ENCODE data around the gene NUFIP2.
"Not testable (repeated sequence)": the region's sequence is repeated elsewhere in the genome, so short reads cannot be mapped to it uniquely, and the experiment has no call there.

The NUFIP2 gene

DNA sequence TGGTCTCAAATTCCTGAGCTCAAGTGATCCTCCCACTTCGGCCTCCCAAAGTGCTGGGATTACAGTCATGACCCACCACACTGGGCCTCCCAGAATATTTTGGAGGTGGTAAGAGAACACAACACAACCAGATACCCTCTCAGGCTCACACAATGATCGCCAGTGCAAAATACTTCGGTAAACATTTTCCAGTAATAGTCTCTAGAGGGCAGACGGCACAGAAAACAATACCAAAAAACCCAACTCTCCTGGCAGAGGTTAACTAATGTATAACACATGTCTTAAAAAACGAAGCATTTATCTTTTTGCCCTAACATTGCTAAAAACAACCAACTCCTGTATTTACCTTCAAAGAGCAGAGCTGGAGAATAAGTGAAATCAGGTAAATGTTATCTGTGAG lies 10.5 kb downstream of the NUFIP2 start:
- H3K4me3 ChIP-seq (ENCODE audit: low read depth, low read length) = no peak overlapping the region
- no peak for DNase-seq (ENCODE audit: low read depth)
- TF ChIP-seq, protein P1, sequence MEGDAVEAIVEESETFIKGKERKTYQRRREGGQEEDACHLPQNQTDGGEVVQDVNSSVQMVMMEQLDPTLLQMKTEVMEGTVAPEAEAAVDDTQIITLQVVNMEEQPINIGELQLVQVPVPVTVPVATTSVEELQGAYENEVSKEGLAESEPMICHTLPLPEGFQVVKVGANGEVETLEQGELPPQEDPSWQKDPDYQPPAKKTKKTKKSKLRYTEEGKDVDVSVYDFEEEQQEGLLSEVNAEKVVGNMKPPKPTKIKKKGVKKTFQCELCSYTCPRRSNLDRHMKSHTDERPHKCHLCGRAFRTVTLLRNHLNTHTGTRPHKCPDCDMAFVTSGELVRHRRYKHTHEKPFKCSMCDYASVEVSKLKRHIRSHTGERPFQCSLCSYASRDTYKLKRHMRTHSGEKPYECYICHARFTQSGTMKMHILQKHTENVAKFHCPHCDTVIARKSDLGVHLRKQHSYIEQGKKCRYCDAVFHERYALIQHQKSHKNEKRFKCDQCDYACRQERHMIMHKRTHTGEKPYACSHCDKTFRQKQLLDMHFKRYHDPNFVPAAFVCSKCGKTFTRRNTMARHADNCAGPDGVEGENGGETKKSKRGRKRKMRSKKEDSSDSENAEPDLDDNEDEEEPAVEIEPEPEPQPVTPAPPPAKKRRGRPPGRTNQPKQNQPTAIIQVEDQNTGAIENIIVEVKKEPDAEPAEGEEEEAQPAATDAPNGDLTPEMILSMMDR (IDR thresholded peaks at IDR 0.05; ENCODE audit: low read depth, low read length, missing control alignments) = peak; percentile 19
- in situ Hi-C loops (cut with HindIII; ENCODE audit: low sequenced_read_pairs) = no loop called here

DNA sequence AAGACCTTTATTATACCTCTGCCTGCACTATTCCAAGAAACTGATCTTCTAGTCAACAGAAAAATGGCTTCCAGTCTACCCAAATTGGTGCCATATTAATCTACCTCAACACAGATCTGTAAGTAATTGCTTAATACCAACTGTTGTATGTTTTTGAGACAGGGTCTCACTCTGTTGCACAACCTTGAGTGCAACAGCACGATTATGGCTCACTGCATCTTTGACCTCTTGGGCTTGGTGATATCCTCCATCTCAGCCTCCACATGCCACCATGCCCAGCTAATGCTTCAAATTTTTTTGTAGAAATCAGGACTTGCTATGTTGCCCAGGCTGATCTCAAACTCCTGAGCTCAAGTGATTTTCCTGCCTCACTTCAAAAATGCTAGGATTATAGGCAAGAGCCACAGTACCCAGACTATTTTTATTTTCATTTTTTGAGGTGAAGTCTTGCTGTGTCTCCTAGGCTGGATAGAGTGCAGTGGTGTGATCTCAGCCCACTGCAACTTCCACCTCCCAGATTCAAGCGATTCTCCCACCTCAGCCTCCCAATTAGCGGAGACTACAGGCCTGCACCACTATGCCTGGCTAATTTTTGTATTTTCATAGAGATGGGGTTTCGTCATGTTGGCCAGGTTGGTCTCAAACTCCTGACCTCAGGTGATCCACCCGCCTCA lies 14.4 kb downstream of the NUFIP2 start:
- TF ChIP-seq, protein P1 (IDR thresholded peaks at IDR 0.05; ENCODE audit: low read depth, low read length, missing control alignments) = no peak
- no peak for DNase-seq (ENCODE audit: low read depth)
- H3K4me3 ChIP-seq (ENCODE audit: low read depth, low read length) = no peak overlapping the region
- in situ Hi-C loops (cut with HindIII; ENCODE audit: low sequenced_read_pairs) = no loop called here

DNA sequence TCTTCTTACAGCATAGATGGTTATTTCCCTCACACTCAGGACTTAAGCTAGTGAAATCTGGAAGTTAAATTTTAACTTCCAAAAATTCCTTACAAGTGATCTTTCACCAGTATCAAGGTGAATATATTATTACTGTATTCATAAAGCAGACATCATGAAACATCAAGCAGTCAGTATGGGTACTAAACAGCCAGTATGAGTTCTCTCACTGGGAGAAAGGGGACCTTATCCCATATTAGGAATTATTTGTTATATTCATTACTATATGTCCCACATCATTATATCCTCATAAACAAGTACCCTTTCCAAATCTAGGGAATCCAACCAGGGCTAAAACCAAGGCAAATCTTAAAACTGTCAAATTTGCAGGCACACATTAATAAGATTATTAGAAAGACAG lies 15.3 kb downstream of the NUFIP2 start:
- DNase-seq (ENCODE audit: low read depth) = no peak
- no peak overlapping the region for H3K4me3 ChIP-seq (ENCODE audit: low read depth, low read length)
- TF ChIP-seq, protein P1 (IDR thresholded peaks at IDR 0.05; ENCODE audit: low read depth, low read length, missing control alignments) = no peak
- in situ Hi-C loops (cut with HindIII; ENCODE audit: low sequenced_read_pairs) = no loop called here

DNA sequence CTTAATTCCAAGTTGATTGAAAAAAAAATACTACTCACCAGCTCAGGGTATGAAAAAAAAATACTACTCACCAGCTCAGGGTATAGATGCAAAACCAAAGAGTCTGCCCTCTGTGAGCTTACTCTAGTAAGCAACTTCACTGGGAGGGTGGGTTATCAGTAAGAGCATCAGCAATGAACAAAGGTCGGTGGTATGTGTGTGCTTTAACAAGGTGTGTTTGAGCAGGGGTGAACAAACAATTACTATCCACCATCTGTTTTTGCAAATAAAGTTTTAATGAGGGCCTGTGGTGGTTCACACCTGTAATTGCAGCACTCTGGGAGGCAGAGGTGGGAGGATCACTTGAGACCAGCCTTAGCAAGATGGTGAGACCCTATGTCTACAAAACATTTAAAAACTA lies 20.0 kb downstream of the NUFIP2 start:
- TF ChIP-seq, protein P1 (IDR thresholded peaks at IDR 0.05; ENCODE audit: low read depth, low read length, missing control alignments) = no peak
- no peak overlapping the region for H3K4me3 ChIP-seq (ENCODE audit: low read depth, low read length)
- in situ Hi-C loops (cut with HindIII; ENCODE audit: low sequenced_read_pairs) = no loop called here
- DNase-seq (ENCODE audit: low read depth) = no peak

DNA sequence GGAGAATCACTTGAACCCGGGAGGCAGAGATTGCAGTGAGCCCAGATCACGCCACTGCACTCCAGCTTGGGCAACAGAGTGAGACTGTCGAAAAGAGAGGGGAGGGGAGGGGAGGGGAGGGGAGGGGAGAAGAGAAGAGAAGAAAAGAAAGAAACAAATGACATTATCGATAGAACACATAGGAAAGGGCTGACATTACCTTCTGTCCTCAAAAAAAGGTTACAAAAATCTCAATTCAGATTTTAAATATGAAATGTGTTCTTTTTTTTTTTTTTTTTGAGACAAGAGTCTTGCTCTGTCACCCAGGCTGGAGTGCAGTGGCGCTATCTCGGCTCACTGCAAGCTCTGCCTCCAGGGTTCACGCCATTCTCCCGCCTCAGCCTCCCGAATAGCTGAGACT lies 22.0 kb downstream of the NUFIP2 start:
- DNase-seq (ENCODE audit: low read depth); in situ Hi-C loops (cut with HindIII; ENCODE audit: low sequenced_read_pairs): not testable (repeated sequence)

DNA sequence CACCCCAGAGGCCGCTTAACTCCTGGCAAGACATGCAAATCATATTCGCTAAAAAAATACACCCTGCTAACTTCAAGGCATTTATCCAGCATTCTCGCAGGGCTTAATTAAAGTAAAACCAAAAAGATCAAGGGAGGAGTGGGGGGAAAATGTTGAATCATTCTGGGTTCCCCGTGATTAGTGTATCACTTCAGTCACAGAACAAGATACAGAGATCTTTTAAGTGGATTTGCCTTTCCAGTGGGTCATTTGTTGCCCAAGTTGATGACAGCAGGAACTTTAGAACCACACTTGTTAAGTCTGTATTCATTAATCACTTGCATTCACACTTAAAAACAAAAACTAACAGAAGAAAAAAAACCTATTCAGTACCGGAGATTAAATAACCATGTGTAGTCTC lies 30.0 kb downstream of the NUFIP2 start:
- TF ChIP-seq, protein P1 (IDR thresholded peaks at IDR 0.05; ENCODE audit: low read depth, low read length, missing control alignments) = no peak
- no peak for DNase-seq (ENCODE audit: low read depth)
- H3K4me3 ChIP-seq (ENCODE audit: low read depth, low read length) = no peak overlapping the region
- in situ Hi-C loops (cut with HindIII; ENCODE audit: low sequenced_read_pairs) = no loop called here

More for the DNA sequence above, 22.0 kb downstream of the NUFIP2 start:
- not testable (repeated sequence) for H3K4me3 ChIP-seq (ENCODE audit: low read depth, low read length)

DNA sequence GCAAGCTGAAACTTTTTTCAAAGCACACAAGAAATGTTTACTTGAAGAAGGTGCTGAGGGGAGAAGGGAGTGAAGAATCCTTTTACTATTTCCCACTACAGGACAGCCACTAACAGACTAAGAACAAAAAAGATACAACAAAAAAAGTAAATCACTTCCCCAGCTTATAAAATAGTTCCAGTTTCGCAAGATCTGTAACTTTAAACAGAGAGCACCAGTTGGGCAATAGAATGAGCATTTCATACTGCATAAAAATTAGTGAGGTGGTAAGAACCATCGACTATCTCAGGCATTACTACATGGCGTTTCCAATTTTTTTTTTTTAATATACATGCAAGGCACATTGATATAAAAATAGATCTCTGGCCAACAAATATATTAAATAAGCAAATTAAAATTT lies 36.2 kb downstream of the NUFIP2 start:
- DNase-seq (ENCODE audit: low read depth) = no peak
- no peak overlapping the region for H3K4me3 ChIP-seq (ENCODE audit: low read depth, low read length)
- in situ Hi-C loops (cut with HindIII; ENCODE audit: low sequenced_read_pairs) = no loop called here
- TF ChIP-seq, protein P1 (IDR thresholded peaks at IDR 0.05; ENCODE audit: low read depth, low read length, missing control alignments) = no peak
